Stomach (tissue), 9 donors: Measurements from ENCODE around the gene STK24. TPM values are rescaled to one million over a fixed set of nuclear protein-coding genes. Genes with fewer than 3 reads are reported as not detected.

Experiments
- DNase-seq, 2 donors: peaks; one replicate each; pipeline versions ENCODE4 v3.0.0 to v3.0.0-alpha.2; 2013 to 2019
- H3K27ac ChIP-seq, 5 donors: fragments of 200-600 bp in 4 of 5; sonication (generic) in 4 of 5; one replicate each; pipeline ENCODE4 v1.5.1; 2013 to 2019; ENCODE audit warnings: mild to moderate bottlenecking in 1 of 5, moderate library complexity in 1 of 5
- H3K27me3 ChIP-seq, 3 donors: fragments of 200-600 bp; sonication (generic); one replicate each; pipeline ENCODE4 v1.5.1; 2017 to 2019; ENCODE audit warnings: mixed run types in 1 of 3
- H3K36me3 ChIP-seq, 4 donors: fragments of 200-600 bp; sonication (generic); 1 replicate in 3 of 4; 2 replicates in 1 of 4; pipeline ENCODE4 v1.5.1; 2016 to 2019
- H3K4me1 ChIP-seq, 4 donors: fragments of 200-600 bp; sonication (generic); one replicate each; pipeline ENCODE4 v1.5.1; 2016 to 2019
- H3K4me3 ChIP-seq, 4 donors: fragments of 200-600 bp; sonication (generic) in 3 of 4; one replicate each; pipeline ENCODE4 v1.5.1; 2016 to 2019; ENCODE audit warnings: mild to moderate bottlenecking in 1 of 4
- H3K9me3 ChIP-seq, 4 donors: fragments of 200-600 bp; sonication (generic); one replicate each; pipeline ENCODE4 v1.5.1; 2016 to 2019
- CTCF ChIP-seq, 7 experiments: fragments of 450-650 bp in 4 of 7; fragments of 200-600 bp in 3 of 7; sonication (generic) in 3 of 7; IDR thresholded peaks; one replicate each; pipeline ENCODE4 v1.5.1; 2016 to 2019; ENCODE audit warnings: antibody characterized with exemption in 7 of 7, control low read depth in 2 of 7, mild to moderate bottlenecking in 1 of 7
- EP300 ChIP-seq: sonication (generic); formaldehyde crosslinking; IDR thresholded peaks from one replicate; pipeline ENCODE4 v1.6.1; 2017; ENCODE audit warnings: antibody characterized with exemption
- POLR2A ChIP-seq, 4 donors: fragments of 450-650 bp; IDR thresholded peaks; one replicate each; pipeline ENCODE4 v1.6.1; 2016; ENCODE audit warnings: antibody characterized with exemption in 4 of 4, control low read depth in 2 of 4, mild to moderate bottlenecking in 1 of 4, moderate library complexity in 1 of 4
- POLR2AphosphoS5 ChIP-seq, 3 donors: sonication (generic); formaldehyde crosslinking; IDR thresholded peaks; one replicate each; pipeline ENCODE4 v1.6.1; 2016; ENCODE audit warnings: antibody characterized with exemption in 3 of 3
- WGBS, 5 donors: extraction: QIAGEN DNeasy Blood & Tissue Kit in 3 of 5; methylation state at CpG; one replicate each; pipeline versions ENCODE4 v1.1.5 to v1.1.7; 2013 to 2018; 5-methylcytosine and 5-hydroxymethylcytosine counted together
- intact Hi-C: fragments of 100-400 bp; cut with DNase I; formaldehyde crosslinking; loops from one replicate; pipeline ENCODE4 v1.15.1; 2023; ENCODE audit warnings: low total_unique reads
- polyA plus RNA-seq, 3 donors: library from polyadenylated mRNA; stranded (reverse); fragments of 200-250 nt; gene quantifications; one replicate each; pipeline ENCODE4 v1.2.3, GENCODE V29; 2013
- total RNA-seq, 5 donors: library from RNA; depleted of rRNA; stranded (reverse); fragments of >200 nt; gene quantifications; one replicate each; pipeline versions ENCODE4 v1.1.0 to v1.2.3, GENCODE V29; 2014 to 2016
- donor health status: healthy with polysubstance abuse.
- donor health status: Bipolar disorder and iron deficiency.
- donor health status: healthy.

STK24 gene
- total and polyA plus RNA-seq, 8 donors, result 33.0 to 139 (median 59.5) TPM

- Histone ChIP-seq H3K27ac (no peak overlapping the region), H3K4me3 (no peak overlapping the region), H3K36me3 (peaks cover 0 to 5% (median 3%) of the 10 kb centered on the region in 4 donors), H3K27me3 (no peaks in the 10 kb centered on the region), H3K4me1 (peaks cover 41 to 97% (median 77%) of the 10 kb centered on the region in 4 donors), H3K9me3 (no peaks in the 10 kb centered on the region)
- TF ChIP-seq POLR2AphosphoS5 (IDR thresholded peaks at IDR 0.05) (no peak), POLR2A (IDR thresholded peaks at IDR 0.05) (no peak), CTCF (IDR thresholded peaks at IDR 0.05) (no peak)
- intact Hi-C loops, result no loop called here
- WGBS, 5 donors, result 78 to 96% (median 80%) methylated on average over 8 of the region's 8 CpGs
- no peak for DNase-seq
Observed at GRCh38 chr13:98556142-98556816, 20.6 kb downstream of the STK24 start.

DNA sequence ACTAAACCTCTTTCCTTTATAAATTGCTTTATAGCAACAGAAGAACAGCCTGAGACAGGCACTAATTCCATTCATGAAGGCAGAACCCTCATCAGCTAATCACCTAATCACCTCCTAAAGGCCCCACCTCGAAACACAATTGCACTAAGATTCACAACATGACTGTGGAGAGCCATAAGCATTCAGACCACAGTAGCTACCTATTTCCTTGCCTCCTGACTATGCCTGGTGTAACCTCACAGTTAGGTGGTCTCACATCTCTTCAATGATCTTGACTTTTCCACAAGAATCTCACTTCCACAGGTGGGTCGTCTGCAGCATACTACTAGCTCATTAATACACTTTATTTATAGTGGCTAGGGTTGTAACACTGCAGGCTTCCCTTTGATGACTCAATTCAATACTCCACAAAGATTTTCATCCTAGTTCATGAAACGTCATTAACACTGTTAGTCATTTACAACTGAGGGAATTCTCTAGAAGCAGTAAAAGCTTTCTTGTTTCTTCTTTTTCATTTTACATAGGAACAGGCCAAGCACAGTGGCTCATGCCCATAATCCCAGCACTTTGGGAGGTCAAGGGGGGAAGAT lies 27.1 kb downstream of the STK24 start:
- 74 to 87% (median 82%) methylated on average over 3 of the region's 3 CpGs for WGBS, 5 donors
- H3K9me3 ChIP-seq, result no peaks in the 10 kb centered on the region
- peak overlapping the region in 2 of 5 donors; percentile 50 to 64 for H3K27ac ChIP-seq
- no peak for TF ChIP-seq POLR2AphosphoS5 (IDR thresholded peaks at IDR 0.05)
- H3K27me3 ChIP-seq, result no peaks in the 10 kb centered on the region
- H3K36me3 ChIP-seq, result peaks cover 0 to 21% (median 18%) of the 10 kb centered on the region in 4 donors
- peaks cover 23 to 90% (median 70%) of the 10 kb centered on the region in 4 donors for H3K4me1 ChIP-seq
- H3K4me3 ChIP-seq, result no peak overlapping the region
- no peak for DNase-seq
- intact Hi-C loops, result no loop called here

GRCh38 chr13:98549006-98549727 lies 27.7 kb downstream of the STK24 start:
- TF ChIP-seq CTCF (IDR thresholded peaks at IDR 0.05), result no peak
- TF ChIP-seq EP300, result no peak
- TF ChIP-seq POLR2AphosphoS5 (IDR thresholded peaks at IDR 0.05), result peak; percentile 25 to 73 (median 64)
- 84 to 87% (median 86%) methylated on average over 7 of the region's 7 CpGs for WGBS, 5 donors
- peaks cover 23 to 92% (median 71%) of the 10 kb centered on the region in 4 donors for H3K4me1 ChIP-seq
- DNase-seq, result no peak
- no peak overlapping the region for H3K4me3 ChIP-seq
- no peaks in the 10 kb centered on the region for H3K27me3 ChIP-seq
- intact Hi-C loops, result no loop called here
- H3K27ac ChIP-seq, result peak overlapping the region in 2 of 5 donors; percentile 50 to 64
- H3K9me3 ChIP-seq, result no peaks in the 10 kb centered on the region
- peaks cover 0 to 21% (median 18%) of the 10 kb centered on the region in 4 donors for H3K36me3 ChIP-seq

DNA sequence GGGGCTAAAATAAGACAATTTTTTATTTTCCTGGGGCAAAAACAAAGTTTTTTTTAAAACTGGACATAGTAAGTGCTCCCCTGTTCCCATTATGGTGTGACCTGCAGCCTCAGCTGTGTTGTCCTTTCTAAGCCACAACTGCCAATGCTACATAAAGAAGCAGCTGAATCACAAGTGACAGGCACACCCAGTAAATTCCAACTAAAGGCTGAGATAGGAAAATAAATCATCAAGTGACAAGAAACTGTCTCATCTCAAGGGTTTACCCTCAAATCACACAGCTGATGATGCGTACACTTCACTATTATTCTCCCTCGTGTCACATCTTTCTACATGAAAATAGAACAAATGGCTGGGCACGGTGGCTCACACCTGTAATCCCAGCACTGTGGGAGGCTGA lies 28.7 kb downstream of the STK24 start:
- 84 to 93% (median 89%) methylated on average over 3 of the region's 3 CpGs for WGBS, 5 donors
- Histone ChIP-seq H3K36me3 (peaks cover 0 to 21% (median 18%) of the 10 kb centered on the region in 4 donors), H3K4me3 (no peak overlapping the region), H3K9me3 (no peaks in the 10 kb centered on the region), H3K27ac (peak overlapping the region in 3 of 5 donors; percentile 25 to 64 (median 50)), H3K27me3 (no peaks in the 10 kb centered on the region), H3K4me1 (peaks cover 28 to 92% (median 71%) of the 10 kb centered on the region in 4 donors)
- intact Hi-C loops, result no loop called here
- TF ChIP-seq EP300 (no peak), CTCF (IDR thresholded peaks at IDR 0.05) (no peak), POLR2AphosphoS5 (IDR thresholded peaks at IDR 0.05) (no peak), POLR2A (IDR thresholded peaks at IDR 0.05) (no peak)
- no peak for DNase-seq
